Measurements from ENCODE around the gene GFRA1. TPM values are rescaled to one million over a fixed set of nuclear protein-coding genes. Genes with fewer than 3 reads are reported as not detected.

The GFRA1 gene
- polyA plus RNA-seq, 1 of the 3 experiments (the other 2 are of a cell fraction): 1.6 TPM

GRCh38 chr10:116215651-116216050, 57.4 kb downstream of the GFRA1 start:
- Histone ChIP-seq H3K4me3 (ENCODE audit: low read depth in 2 of 2, low read length in 1 of 2) (no peak overlapping the region), H3K79me2 (ENCODE audit: insufficient read depth) (no peaks in the 10 kb centered on the region), H3K27me3 (ENCODE audit: insufficient read depth) (no peaks in the 10 kb centered on the region), H3K9ac (no peak overlapping the region), H3K9me3 (no peaks in the 10 kb centered on the region), H3K4me1 (ENCODE audit: control insufficient read depth in 1 of 2, insufficient read depth in 2 of 2, low read depth in 1 of 2, low read length in 1 of 2) (no peaks in the 10 kb centered on the region), H3K4me2 (no peak overlapping the region), H3K9me2 (no peaks in the 10 kb centered on the region), H3F3A (replicated peaks; ENCODE audit: insufficient read depth) (no peaks in the 10 kb centered on the region), H4K20me1 (ENCODE audit: insufficient read depth) (no peaks in the 10 kb centered on the region), H3K36me3 (replicated peaks in 1 of 2; ENCODE audit: control insufficient read depth in 1 of 2, insufficient read depth in 2 of 2, low read length in 1 of 2) (no peaks in the 10 kb centered on the region), H2AFZ (ENCODE audit: low read depth) (no peak overlapping the region), H3K27ac (ENCODE audit: low read depth in 2 of 2, low read length in 1 of 2) (no peak overlapping the region)
- WGBS (ENCODE audit: low lambda C conversion rate): 13% methylated on average over 5 of the region's 5 CpGs
- ChIA-PET POLR2A (no interaction called here), CTCF (no interaction called here)
- TF ChIP-seq RXRA (IDR thresholded peaks at IDR 0.05; ENCODE audit: borderline replicate concordance, low read depth): no peak
- no peak for TF ChIP-seq ZBTB33 (IDR thresholded peaks at IDR 0.05; ENCODE audit: borderline replicate concordance, low read depth)
- no peak for DNase-seq

GRCh38 chr10:116211682-116212081, 61.3 kb downstream of the GFRA1 start:
- H3K36me3 ChIP-seq (replicated peaks in 1 of 2; ENCODE audit: control insufficient read depth in 1 of 2, insufficient read depth in 2 of 2, low read length in 1 of 2): no peaks in the 10 kb centered on the region
- 24% methylated on average over 1 of the region's 1 CpG for WGBS (ENCODE audit: low lambda C conversion rate)
- CTCF ChIA-PET: no interaction called here

More at GRCh38 chr10:116211682-116212081, 61.3 kb downstream of the GFRA1 start:
- Histone ChIP-seq H3K9ac (no peak overlapping the region), H3K27ac (ENCODE audit: low read depth in 2 of 2, low read length in 1 of 2) (no peak overlapping the region), H3F3A (replicated peaks; ENCODE audit: insufficient read depth) (no peaks in the 10 kb centered on the region), H3K4me2 (no peak overlapping the region), H3K79me2 (ENCODE audit: insufficient read depth) (no peaks in the 10 kb centered on the region), H3K4me3 (ENCODE audit: low read depth in 2 of 2, low read length in 1 of 2) (no peak overlapping the region), H4K20me1 (ENCODE audit: insufficient read depth) (no peaks in the 10 kb centered on the region), H2AFZ (ENCODE audit: low read depth) (no peak overlapping the region), H3K27me3 (ENCODE audit: insufficient read depth) (no peaks in the 10 kb centered on the region), H3K9me2 (no peaks in the 10 kb centered on the region), H3K4me1 (ENCODE audit: control insufficient read depth in 1 of 2, insufficient read depth in 2 of 2, low read depth in 1 of 2, low read length in 1 of 2) (peaks cover 0 to 2% of the 10 kb centered on the region in 2 experiments; a peak in 1 of 4 replicates), H3K9me3 (no peaks in the 10 kb centered on the region)
- no peak for DNase-seq
- POLR2A ChIA-PET: no interaction called here
- TF ChIP-seq CTCF (IDR thresholded peaks at IDR 0.05): no peak
- no peak for TF ChIP-seq GABPA (IDR thresholded peaks at IDR 0.05; ENCODE audit: low read depth)
- TF ChIP-seq RAD21 (IDR thresholded peaks at IDR 0.05; ENCODE audit: low read length): no peak
- no peak for TF ChIP-seq TCF12 (IDR thresholded peaks at IDR 0.05)
- TF ChIP-seq MEF2A (IDR thresholded peaks at IDR 0.05; ENCODE audit: borderline replicate concordance, low read depth): no peak
- no peak for TF ChIP-seq USF1 (IDR thresholded peaks at IDR 0.05; ENCODE audit: borderline replicate concordance, low read depth)
- TF ChIP-seq FOXJ3 (CRISPR knock-in tag; IDR thresholded peaks at IDR 0.05): no peak
- no peak for TF ChIP-seq NFIC (IDR thresholded peaks at IDR 0.05; ENCODE audit: borderline replicate concordance)

Data from SK-N-SH (cell line).